ENCODE results near the gene SLFNL1.

DNA sequence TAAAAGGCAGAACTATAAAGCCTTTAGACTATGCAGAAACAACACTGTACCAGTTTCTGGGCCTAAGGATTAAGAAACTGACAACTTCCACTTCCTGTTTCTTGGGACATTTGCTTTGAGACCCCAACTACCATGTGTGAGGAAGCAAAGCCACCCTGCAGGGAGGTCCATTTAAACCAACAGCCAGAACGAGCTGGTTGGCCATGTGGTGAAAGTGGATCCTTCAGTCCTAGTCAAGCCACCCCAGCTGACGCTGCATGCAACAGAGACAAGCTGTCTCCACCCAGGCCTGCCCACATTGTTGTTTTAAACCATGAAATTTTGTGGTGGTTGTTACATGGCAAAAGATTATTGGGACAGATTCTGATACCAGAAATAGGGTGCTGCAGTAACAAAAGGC is 31.8 kb upstream of the SLFNL1 start:
- TF ChIP-seq, protein P1, sequence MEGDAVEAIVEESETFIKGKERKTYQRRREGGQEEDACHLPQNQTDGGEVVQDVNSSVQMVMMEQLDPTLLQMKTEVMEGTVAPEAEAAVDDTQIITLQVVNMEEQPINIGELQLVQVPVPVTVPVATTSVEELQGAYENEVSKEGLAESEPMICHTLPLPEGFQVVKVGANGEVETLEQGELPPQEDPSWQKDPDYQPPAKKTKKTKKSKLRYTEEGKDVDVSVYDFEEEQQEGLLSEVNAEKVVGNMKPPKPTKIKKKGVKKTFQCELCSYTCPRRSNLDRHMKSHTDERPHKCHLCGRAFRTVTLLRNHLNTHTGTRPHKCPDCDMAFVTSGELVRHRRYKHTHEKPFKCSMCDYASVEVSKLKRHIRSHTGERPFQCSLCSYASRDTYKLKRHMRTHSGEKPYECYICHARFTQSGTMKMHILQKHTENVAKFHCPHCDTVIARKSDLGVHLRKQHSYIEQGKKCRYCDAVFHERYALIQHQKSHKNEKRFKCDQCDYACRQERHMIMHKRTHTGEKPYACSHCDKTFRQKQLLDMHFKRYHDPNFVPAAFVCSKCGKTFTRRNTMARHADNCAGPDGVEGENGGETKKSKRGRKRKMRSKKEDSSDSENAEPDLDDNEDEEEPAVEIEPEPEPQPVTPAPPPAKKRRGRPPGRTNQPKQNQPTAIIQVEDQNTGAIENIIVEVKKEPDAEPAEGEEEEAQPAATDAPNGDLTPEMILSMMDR (IDR thresholded peaks at IDR 0.05), result no peak
- no peak for TF ChIP-seq POLR2A (IDR thresholded peaks at IDR 0.05)

Data from upper lobe of left lung (tissue), 4 donors.